H9 (cell line): ENCODE results near the gene ANKDD1A. TPM values are rescaled to one million over a fixed set of nuclear protein-coding genes. Genes with fewer than 3 reads are reported as not detected.

ENCODE experiments used
- DNase-seq: peaks from one replicate; pipeline ENCODE4 v3.0.0-alpha.2; 2017
- H2AFZ ChIP-seq: one replicate; pipeline ENCODE4 v1.6.1; 2013; ENCODE audit warnings: mild to moderate bottlenecking, low read length, control low read depth, moderate library complexity
- H2AK5ac ChIP-seq: 2 replicates; pipeline ENCODE4 v1.6.1; 2013; ENCODE audit warnings: low read length, control low read depth, mixed read lengths; ENCODE audit not compliant: insufficient read length
- H2BK120ac ChIP-seq: one replicate; pipeline ENCODE4 v1.6.1; 2013; ENCODE audit warnings: low read depth, mild to moderate bottlenecking, low read length, control low read depth, inconsistent platforms; ENCODE audit not compliant: poor library complexity, severe bottlenecking
- H2BK12ac ChIP-seq: 2 replicates; pipeline ENCODE4 v1.6.1; 2013; ENCODE audit warnings: low read length, control low read depth, mixed read lengths, low read depth; ENCODE audit not compliant: insufficient read length
- H2BK15ac ChIP-seq: 2 replicates; pipeline ENCODE4 v1.6.1; 2013; ENCODE audit warnings: low read depth, low read length, control low read depth
- H2BK20ac ChIP-seq: one replicate; pipeline ENCODE4 v1.6.1; 2013; ENCODE audit warnings: low read depth, mild to moderate bottlenecking, low read length, control low read depth, inconsistent platforms; ENCODE audit not compliant: poor library complexity, severe bottlenecking
- H2BK5ac ChIP-seq: 2 replicates; pipeline ENCODE4 v1.6.1; 2013; ENCODE audit warnings: low read length, control low read depth, mixed read lengths; ENCODE audit not compliant: insufficient read length
- H3K14ac ChIP-seq: 2 replicates; pipeline ENCODE4 v1.6.1; 2013; ENCODE audit warnings: low read length, control low read depth; ENCODE audit not compliant: insufficient read depth
- H3K18ac ChIP-seq: 2 replicates; pipeline ENCODE4 v1.6.1; 2013; ENCODE audit warnings: low read depth, mild to moderate bottlenecking, mixed read lengths, low read length, control low read depth; ENCODE audit not compliant: insufficient read length
- H3K23ac ChIP-seq: 2 replicates; pipeline ENCODE4 v1.6.1; 2013; ENCODE audit warnings: low read length, control low read depth, mixed read lengths, low read depth; ENCODE audit not compliant: insufficient read length
- H3K23me2 ChIP-seq: 2 replicates; pipeline ENCODE4 v1.6.1; 2013; ENCODE audit warnings: low read depth, mild to moderate bottlenecking, mixed read lengths, low read length, control low read depth; ENCODE audit not compliant: insufficient read length, poor library complexity, severe bottlenecking
- H3K27ac ChIP-seq: 2 replicates; pipeline ENCODE4 v1.5.1; 2013; ENCODE audit warnings: low read length, control low read depth, mixed read lengths, low read depth; ENCODE audit not compliant: insufficient read length
- H3K27me3 ChIP-seq: 2 replicates; pipeline ENCODE4 v1.6.1; 2013; ENCODE audit warnings: low read length, control low read depth, inconsistent platforms; ENCODE audit not compliant: insufficient read depth
- H3K4ac ChIP-seq: 2 replicates; pipeline ENCODE4 v1.6.1; 2013; ENCODE audit warnings: low read depth, mild to moderate bottlenecking, control low read depth, inconsistent platforms, low read length, moderate library complexity
- H3K4me1 ChIP-seq: 2 replicates; pipeline ENCODE4 v1.6.1; 2013; ENCODE audit warnings: low read length, control low read depth, inconsistent platforms; ENCODE audit not compliant: insufficient read depth
- H3K4me2 ChIP-seq: 2 replicates; pipeline ENCODE4 v1.6.1; 2013; ENCODE audit warnings: low read length, control low read depth, mixed read lengths; ENCODE audit not compliant: insufficient read length, insufficient read depth
- H3K56ac ChIP-seq: 2 replicates; pipeline ENCODE4 v1.6.1; 2013; ENCODE audit warnings: low read depth, mild to moderate bottlenecking, mixed read lengths, low read length, control low read depth; ENCODE audit not compliant: insufficient read length
- H3K79me1 ChIP-seq: 2 replicates; pipeline ENCODE4 v1.6.1; 2013; ENCODE audit warnings: low read depth, mild to moderate bottlenecking, moderate library complexity, low read length, control low read depth, inconsistent platforms; ENCODE audit not compliant: insufficient read depth, poor library complexity, severe bottlenecking
- H3K79me2 ChIP-seq: 2 replicates; pipeline ENCODE4 v1.6.1; 2013; ENCODE audit warnings: low read length, control low read depth, inconsistent platforms; ENCODE audit not compliant: insufficient read depth
- H3K9ac ChIP-seq: 2 replicates; pipeline ENCODE4 v1.6.1; 2013; ENCODE audit warnings: low read length, control low read depth, mixed read lengths; ENCODE audit not compliant: insufficient read length; ENCODE audit errors: extremely low read depth
- H3K9me3 ChIP-seq: one replicate; pipeline ENCODE4 v1.6.1; 2013; ENCODE audit warnings: low read depth, low read length, inconsistent platforms; ENCODE audit not compliant: control insufficient read depth
- H3T11ph ChIP-seq: one replicate; pipeline ENCODE4 v1.6.1; 2013; ENCODE audit warnings: mild to moderate bottlenecking, low read length, control low read depth, inconsistent platforms
- H4K20me1 ChIP-seq: one replicate; pipeline ENCODE4 v1.6.1; 2013; ENCODE audit not compliant: control insufficient read depth, insufficient read length, insufficient read depth
- H4K5ac ChIP-seq: 2 replicates; pipeline ENCODE4 v1.6.1; 2013; ENCODE audit warnings: low read depth, mild to moderate bottlenecking, mixed read lengths, low read length, control low read depth; ENCODE audit not compliant: insufficient read length
- H4K8ac ChIP-seq: replicated peaks from 2 replicates; pipeline ENCODE4 v1.6.1; 2013; ENCODE audit warnings: low read length, control low read depth, mixed read lengths, low read depth; ENCODE audit not compliant: insufficient read length
- H4K91ac ChIP-seq: 2 replicates; pipeline ENCODE4 v1.6.1; 2013; ENCODE audit warnings: low read depth, mild to moderate bottlenecking, moderate library complexity, mixed read lengths, low read length, control low read depth; ENCODE audit not compliant: insufficient read length
- H3K27ac Mint-ChIP-seq, 3 experiments: 2 replicates in 2 of 3; 3 replicates in 1 of 3; pipeline ENCODE4 v1.8.0; 2020 to 2021; ENCODE audit warnings: mixed read lengths in 3 of 3, mild to moderate bottlenecking in 1 of 3, moderate library complexity in 1 of 3
- H3K27me3 Mint-ChIP-seq: 2 replicates; pipeline ENCODE4 v1.8.0; 2021; ENCODE audit warnings: low read depth, mild to moderate bottlenecking, moderate library complexity, mixed read lengths
- H3K36me3 Mint-ChIP-seq, 3 experiments: 2 replicates in 2 of 3; 3 replicates in 1 of 3; pipeline ENCODE4 v1.8.0; 2020 to 2021; ENCODE audit warnings: low read depth in 3 of 3, mixed read lengths in 3 of 3; ENCODE audit not compliant: insufficient read depth in 1 of 3
- H3K4me1 Mint-ChIP-seq, 2 experiments: 2 replicates each; pipeline ENCODE4 v1.8.0; 2020; ENCODE audit warnings: mixed read lengths in 2 of 2
- H3K4me3 Mint-ChIP-seq, 2 experiments: 2 replicates in 1 of 2; 3 replicates in 1 of 2; pipeline ENCODE4 v1.8.0; 2020 to 2021; ENCODE audit warnings: mild to moderate bottlenecking in 2 of 2, mixed read lengths in 2 of 2, moderate library complexity in 1 of 2
- H3K9me3 Mint-ChIP-seq, 2 experiments: 2 replicates in 1 of 2; 3 replicates in 1 of 2; pipeline ENCODE4 v1.8.0; 2020; ENCODE audit warnings: mild to moderate bottlenecking in 2 of 2, mixed read lengths in 2 of 2, moderate library complexity in 1 of 2
- WGBS: extraction: QIAGEN DNeasy Blood & Tissue Kit; methylation state at CpG from one replicate; pipeline ENCODE4 v1.1.7; 2013; ENCODE audit warnings: missing lambda C conversion rate, low lambda C conversion rate, mixed read lengths; ENCODE audit not compliant: insufficient read length; ENCODE audit errors: extremely low coverage; 5-methylcytosine and 5-hydroxymethylcytosine counted together
- total RNA-seq: library from RNA; stranded (reverse); gene quantifications from 2 replicates; pipeline ENCODE4 v1.2.1, GENCODE V29; 2021
- TF ChIP-seq, protein P1 (sequence below): fragments of 200-600 bp; sonication (generic); conservative IDR thresholded peaks from 3 replicates; pipeline ENCODE4 v1.8.0; 2021; ENCODE audit warnings: antibody characterized with exemption, mild to moderate bottlenecking

The ANKDD1A gene
- total RNA-seq, 1 experiment from 2014 or later = 3.7 TPM

GRCh38 chr15:64926661-64927060 is 15.0 kb downstream of the ANKDD1A start:
- WGBS = no CpG with 5 or more reads among the region's 8 CpGs
- H3K9me3 Mint-ChIP-seq = no peaks in the 10 kb centered on the region
- Histone ChIP-seq H3K79me1 (no peaks in the 10 kb centered on the region), H3T11ph (no peak overlapping the region), H4K8ac (no peak overlapping the region), H4K20me1 (no peaks in the 10 kb centered on the region), H3K18ac (no peak overlapping the region), H2BK120ac (no peak overlapping the region), H4K91ac (no peak overlapping the region), H3K14ac (no peak overlapping the region; the same call in 1 of the 2 replicates), H2AK5ac (no peak overlapping the region), H2BK5ac (no peak overlapping the region), H3K4ac (no peak overlapping the region), H3K23ac (no peak overlapping the region), H4K5ac (no peak overlapping the region), H3K56ac (no peak overlapping the region), H3K9me3 (no peaks in the 10 kb centered on the region), H2BK12ac (no peak overlapping the region), H2BK15ac (no peak overlapping the region), H3K4me2 (no peak overlapping the region), H3K27me3 (no peaks in the 10 kb centered on the region), H2BK20ac (no peak overlapping the region), H3K9ac (no peak overlapping the region), H2AFZ (no peak overlapping the region), H3K27ac (no peak overlapping the region), H3K79me2 (no peaks in the 10 kb centered on the region), H3K23me2 (no peaks in the 10 kb centered on the region), H3K4me1 (no peaks in the 10 kb centered on the region; the same call in 1 of the 2 replicates)
- H3K27me3 Mint-ChIP-seq = no peaks in the 10 kb centered on the region
- H3K36me3 Mint-ChIP-seq = peaks cover 3 to 10% (median 6%) of the 10 kb centered on the region in 3 experiments; a peak in 5 of 7 replicates
- TF ChIP-seq, protein P1, sequence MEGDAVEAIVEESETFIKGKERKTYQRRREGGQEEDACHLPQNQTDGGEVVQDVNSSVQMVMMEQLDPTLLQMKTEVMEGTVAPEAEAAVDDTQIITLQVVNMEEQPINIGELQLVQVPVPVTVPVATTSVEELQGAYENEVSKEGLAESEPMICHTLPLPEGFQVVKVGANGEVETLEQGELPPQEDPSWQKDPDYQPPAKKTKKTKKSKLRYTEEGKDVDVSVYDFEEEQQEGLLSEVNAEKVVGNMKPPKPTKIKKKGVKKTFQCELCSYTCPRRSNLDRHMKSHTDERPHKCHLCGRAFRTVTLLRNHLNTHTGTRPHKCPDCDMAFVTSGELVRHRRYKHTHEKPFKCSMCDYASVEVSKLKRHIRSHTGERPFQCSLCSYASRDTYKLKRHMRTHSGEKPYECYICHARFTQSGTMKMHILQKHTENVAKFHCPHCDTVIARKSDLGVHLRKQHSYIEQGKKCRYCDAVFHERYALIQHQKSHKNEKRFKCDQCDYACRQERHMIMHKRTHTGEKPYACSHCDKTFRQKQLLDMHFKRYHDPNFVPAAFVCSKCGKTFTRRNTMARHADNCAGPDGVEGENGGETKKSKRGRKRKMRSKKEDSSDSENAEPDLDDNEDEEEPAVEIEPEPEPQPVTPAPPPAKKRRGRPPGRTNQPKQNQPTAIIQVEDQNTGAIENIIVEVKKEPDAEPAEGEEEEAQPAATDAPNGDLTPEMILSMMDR = no peak
- H3K4me1 Mint-ChIP-seq = peaks cover 8 to 9% of the 10 kb centered on the region in 2 experiments
- no peak for DNase-seq
- no peak overlapping the region for H3K4me3 Mint-ChIP-seq
- peak overlapping the region in 1 of 3 experiments; percentile 82; a peak in 1 of 7 replicates for H3K27ac Mint-ChIP-seq
